Stomach (tissue), 4 donors: ENCODE data around the gene ATP6AP1.

Experiments
- CTCF ChIP-seq, 7 experiments: fragments of 450-650 bp in 4 of 7; fragments of 200-600 bp in 3 of 7; sonication (generic) in 3 of 7; IDR thresholded peaks; one replicate each; pipeline ENCODE4 v1.5.1; 2016 to 2019; ENCODE audit warnings: antibody characterized with exemption in 7 of 7, control low read depth in 2 of 7, mild to moderate bottlenecking in 1 of 7
- POLR2A ChIP-seq, 4 donors: fragments of 450-650 bp; IDR thresholded peaks; one replicate each; pipeline ENCODE4 v1.6.1; 2016; ENCODE audit warnings: antibody characterized with exemption in 4 of 4, control low read depth in 2 of 4, mild to moderate bottlenecking in 1 of 4, moderate library complexity in 1 of 4

- TF ChIP-seq POLR2A (IDR thresholded peaks at IDR 0.05), result no peak
- TF ChIP-seq CTCF (IDR thresholded peaks at IDR 0.05), result no peak
Measured at GRCh38 chrX:154412468-154412867, 16.0 kb upstream of the ATP6AP1 start.
